ENCODE measurements around the gene RAB34.

RAB34 gene, protein sequence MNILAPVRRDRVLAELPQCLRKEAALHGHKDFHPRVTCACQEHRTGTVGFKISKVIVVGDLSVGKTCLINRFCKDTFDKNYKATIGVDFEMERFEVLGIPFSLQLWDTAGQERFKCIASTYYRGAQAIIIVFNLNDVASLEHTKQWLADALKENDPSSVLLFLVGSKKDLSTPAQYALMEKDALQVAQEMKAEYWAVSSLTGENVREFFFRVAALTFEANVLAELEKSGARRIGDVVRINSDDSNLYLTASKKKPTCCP

DNA sequence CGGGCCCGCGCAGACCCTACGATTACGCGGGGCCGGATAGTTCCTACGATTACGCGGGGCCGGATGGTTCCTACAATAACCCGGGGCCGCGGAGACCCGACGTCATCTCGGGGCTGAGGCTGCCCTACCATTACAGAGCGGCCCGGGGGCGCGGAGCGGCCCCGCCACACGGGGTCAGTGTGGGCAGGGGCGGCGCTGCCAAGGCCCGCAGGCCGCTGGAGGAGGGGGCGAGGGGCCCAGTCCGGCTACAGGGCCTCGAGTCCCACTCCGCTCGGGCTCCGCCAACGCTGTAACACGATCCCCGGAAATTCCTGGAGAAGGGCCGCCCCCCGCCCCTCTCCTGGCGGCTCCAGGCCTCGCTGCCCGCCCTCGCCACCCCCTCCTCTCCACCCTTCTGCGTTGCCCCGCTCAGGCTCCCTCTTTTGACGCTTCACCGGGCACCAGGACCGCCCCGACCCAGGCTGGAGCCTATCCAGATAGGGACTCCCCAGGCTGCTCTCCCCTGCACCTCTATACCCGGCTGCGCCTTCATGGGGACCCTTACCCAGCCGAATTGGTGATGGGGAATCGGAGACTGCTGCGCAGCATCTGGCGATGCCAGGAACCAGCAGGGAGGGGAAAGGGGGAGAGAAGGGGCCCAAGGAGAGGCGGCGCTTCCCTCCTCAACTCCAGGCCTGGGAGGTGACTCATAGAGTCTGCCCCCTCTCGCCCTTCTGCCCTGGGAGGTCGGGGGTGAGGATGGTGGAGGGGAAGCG lies at the start of gene RAB34:
Gene RAB34, minus strand, starts transcription at position 291 of the 755 bp plus-strand sequence. CDS start 602 bp downstream, outside the sequence.
- peak; percentile 88 for DNase-seq

DNA sequence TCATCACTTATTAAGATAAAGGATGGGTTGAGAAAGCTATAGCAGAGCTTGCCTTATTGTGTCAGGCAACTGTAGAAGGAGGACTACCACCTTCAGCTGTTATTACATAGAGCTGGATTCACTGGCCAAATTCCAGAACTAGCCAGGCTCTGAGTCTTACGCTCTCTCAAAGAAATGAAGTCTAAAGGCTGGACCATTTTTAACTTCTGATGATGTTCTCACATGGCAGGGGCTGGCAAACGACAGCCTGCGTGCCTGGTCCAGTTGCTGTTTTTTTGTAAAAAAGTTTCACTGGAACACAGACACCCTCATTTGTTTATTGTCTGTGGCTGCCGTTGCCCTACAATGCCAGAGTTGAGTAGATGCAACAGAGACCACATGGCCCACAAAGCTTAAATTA lies 47.4 kb upstream of the RAB34 start:
- DNase-seq, result no peak

GRCh38 chr17:28763804-28764266 lies 46.2 kb upstream of the RAB34 start:
- peak; percentile 80 for DNase-seq

DNA sequence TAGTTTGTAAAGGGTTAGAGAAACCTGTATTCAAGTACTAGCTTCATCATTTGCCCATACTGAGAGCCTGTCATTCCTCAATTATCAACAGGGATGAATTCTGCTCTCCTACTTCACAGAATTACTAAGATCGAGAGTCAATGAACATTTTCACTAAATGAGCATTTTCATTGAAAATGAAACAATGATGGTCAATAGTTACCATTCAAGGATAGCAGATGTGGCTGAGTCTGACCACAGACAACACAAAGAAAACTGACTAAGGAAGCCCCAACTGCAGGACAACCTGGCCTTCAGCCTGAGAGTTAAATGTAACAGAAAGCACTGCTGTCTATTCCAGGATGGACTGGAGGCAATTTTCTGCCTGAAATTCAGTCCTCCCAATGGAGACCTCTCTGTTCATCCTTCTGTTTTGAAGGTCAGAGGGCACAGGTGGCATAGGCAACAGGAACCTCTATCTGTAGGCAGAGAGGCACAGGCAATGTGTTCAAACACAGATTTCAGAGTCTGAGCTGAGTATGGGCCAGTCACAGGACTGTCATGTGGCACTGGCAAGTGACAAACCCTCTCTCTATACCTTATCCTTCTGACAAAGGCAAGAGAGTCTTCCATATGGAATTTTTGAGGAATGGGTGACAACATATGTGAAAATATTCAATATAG lies 45.6 kb upstream of the RAB34 start:
- DNase-seq, result no peak

GRCh38 chr17:28760601-28761562 lies 43.2 kb upstream of the RAB34 start:
- peak; percentile 92 for DNase-seq

- no peak for DNase-seq
Observed at GRCh38 chr17:28759256-28759865, 41.7 kb upstream of the RAB34 start.

- no peak for DNase-seq
Observed at GRCh38 chr17:28758411-28759121, 40.9 kb upstream of the RAB34 start.

DNA sequence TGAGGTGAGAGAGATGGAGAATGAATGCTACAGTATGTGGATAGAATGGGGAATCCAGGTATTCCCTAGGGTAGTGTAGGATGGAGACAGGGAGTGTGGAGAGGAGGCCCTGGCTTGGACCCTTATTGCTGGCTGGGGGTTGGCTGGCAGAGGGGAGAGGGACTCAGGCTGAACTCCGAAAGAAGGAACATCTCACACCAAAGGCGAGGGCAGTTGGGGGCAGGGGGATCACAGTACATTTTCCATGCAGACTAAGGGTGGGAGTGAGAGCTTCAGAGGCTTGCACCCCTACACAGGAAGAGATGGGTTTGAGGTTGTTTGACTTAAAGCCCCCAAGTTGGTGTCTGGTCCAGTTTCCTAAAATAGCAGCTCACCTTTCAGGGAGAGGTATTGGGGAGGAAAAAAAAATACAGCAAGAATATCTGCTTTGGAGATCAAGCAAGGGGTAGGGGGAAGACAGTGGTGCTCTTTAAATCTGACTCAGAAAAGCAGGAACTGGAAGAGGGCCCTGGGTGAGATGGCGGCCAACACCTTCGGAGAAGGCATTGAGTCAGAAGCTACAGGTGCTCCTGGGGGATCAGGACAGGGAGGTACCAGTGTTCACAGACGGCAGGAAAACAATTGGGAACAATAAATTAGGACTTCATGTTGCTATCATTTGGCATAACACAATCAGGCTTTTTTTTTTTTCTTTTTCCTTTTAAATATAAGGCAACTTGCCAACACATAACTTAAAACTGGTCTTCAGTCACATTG lies 38.6 kb upstream of the RAB34 start:
- no peak for DNase-seq

GRCh38 chr17:28755486-28755885 lies 37.8 kb upstream of the RAB34 start:
- DNase-seq, result no peak

GRCh38 chr17:28751600-28752366 lies 34.1 kb upstream of the RAB34 start:
- no peak for DNase-seq

GRCh38 chr17:28750178-28751047 lies 32.7 kb upstream of the RAB34 start:
- DNase-seq, result peak; percentile 94

GRCh38 chr17:28749516-28750177 lies 32.0 kb upstream of the RAB34 start:
- DNase-seq, result no peak

DNA sequence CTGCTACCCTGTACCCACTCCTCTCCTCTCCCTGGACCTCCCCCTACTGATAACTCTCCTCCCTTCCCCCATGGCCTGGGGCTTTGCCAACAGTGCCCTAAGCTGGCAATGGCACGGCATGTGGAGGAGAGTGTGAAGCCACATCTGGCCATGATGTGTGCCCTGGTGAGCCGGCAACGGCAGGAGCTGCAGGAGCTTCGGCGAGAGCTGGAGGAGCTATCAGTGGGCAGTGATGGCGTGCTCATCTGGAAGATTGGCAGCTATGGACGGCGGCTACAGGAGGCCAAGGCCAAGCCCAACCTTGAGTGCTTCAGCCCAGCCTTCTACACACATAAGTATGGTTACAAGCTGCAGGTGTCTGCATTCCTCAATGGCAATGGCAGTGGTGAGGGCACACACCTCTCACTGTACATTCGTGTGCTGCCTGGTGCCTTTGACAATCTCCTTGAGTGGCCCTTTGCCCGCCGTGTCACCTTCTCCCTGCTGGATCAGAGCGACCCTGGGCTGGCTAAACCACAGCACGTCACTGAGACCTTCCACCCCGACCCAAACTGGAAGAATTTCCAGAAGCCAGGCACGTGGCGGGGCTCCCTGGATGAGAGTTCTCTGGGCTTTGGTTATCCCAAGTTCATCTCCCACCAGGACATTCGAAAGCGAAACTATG lies 31.3 kb upstream of the RAB34 start:
- no peak for DNase-seq

- DNase-seq, result no peak
Observed at GRCh38 chr17:28747801-28748750, 30.4 kb upstream of the RAB34 start.

DNA sequence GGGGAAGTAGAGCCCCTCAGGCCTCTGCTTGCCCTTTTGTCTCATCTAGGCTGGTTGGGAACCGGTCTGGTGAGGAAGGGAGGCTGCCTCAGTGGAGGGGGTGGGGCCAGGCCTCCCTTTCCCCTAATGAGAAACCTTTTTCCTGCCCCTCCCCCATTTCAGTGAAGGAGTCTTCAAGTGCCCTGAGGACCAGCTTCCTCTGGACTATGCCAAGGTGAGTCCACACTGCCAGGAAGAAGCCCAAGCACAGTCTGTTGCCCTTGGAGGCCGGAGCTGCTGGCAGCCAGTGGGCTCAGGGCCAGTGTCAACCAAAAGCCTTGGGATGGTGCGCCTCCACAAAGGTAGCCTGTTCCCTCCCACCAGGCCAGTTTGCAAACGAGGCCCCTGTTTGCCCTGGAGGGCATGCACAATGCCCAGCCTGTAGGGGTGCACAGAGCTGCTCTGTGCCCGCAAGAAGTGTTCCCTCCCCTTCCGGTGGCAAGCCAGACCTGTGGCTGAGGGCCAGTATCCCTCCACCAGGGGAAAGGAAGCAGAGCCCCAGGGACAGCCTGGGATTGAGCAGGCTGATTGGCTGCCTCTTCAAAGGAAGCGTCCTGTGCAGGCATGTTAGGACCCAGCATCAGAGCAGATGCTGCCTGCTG lies 29.5 kb upstream of the RAB34 start:
- peak; percentile 51 for DNase-seq

DNA sequence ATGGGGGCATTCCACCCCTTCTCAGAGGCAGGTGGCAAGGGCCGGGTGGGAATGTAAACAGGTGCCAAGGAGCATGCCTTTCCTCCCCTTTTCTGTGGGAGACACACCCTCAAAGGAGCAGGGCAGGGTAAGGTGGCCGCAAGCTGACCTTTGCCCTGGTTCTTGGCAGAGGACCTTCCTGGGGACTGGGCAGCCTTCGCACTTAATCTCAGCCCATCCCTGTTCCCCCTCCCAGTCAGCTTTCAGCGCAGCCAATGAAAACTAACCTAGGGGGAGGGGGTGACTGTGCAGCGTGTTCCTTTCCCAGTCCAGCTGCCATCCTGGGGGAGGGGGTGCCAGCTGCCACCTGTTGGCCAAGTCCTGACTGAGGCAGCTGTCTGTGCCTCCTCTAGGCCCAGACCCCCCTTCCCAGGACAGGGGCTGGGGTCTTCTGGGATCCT lies 29.0 kb upstream of the RAB34 start:
- peak; percentile 72 for DNase-seq
